HCT116 (cell line): ENCODE data around the gene TAF15. TPM values are rescaled to one million over a fixed set of nuclear protein-coding genes. Genes with fewer than 3 reads are reported as not detected.

Experiments used
- ATAC-seq: fragments of 200-7000 bp; cut with Tn5 transposase; 2 replicates; pipeline ENCODE4 v1.9.1; 2020; ENCODE audit warnings: mild to moderate bottlenecking, moderate library complexity
- BruUV-seq: library from RNA; stranded (reverse); fragments of 400-500 nt; replicated peaks from 2 replicates; lab custom pipeline; 2021; lab: Mats Ljungman, UMichigan
- CTCF ChIA-PET: fragments of 300-600 bp; sonication (Branson Sonifier 250); formaldehyde crosslinking; loops from one replicate; lab custom pipeline; 2021; ENCODE audit warnings: antibody characterized with exemption; lab: Charles Lee
- POLR2A ChIA-PET: fragments of 300-600, 350-600 bp; sonication (Branson Sonifier 250); formaldehyde crosslinking; loops from one replicate; lab custom pipeline; 2021; ENCODE audit warnings: antibody characterized with exemption; lab: Charles Lee
- RAD21 ChIA-PET, 2 experiments: fragments of 300-600 bp; sonication (Branson Sonifier 250); formaldehyde crosslinking; loops; one replicate each; lab custom pipeline; 2023; ENCODE audit warnings: low total read pairs in 2 of 2; ENCODE audit not compliant: uncharacterized antibody in 2 of 2, unreplicated experiment in 2 of 2, low non-redundant PET in 1 of 2; lab: Charles Lee
- DNase-seq: peaks from one replicate; pipeline ENCODE4 v3.0.0-alpha.2; 2010; ENCODE audit warnings: low read depth, low spot score
- H2AFZ ChIP-seq: fragments of 200-600 bp; shearing (Covaris generic), sonication (generic); 2 replicates; pipeline ENCODE4 v1.6.1; 2017; ENCODE audit warnings: low read depth, mixed run types, mixed read lengths, antibody characterized with exemption, low read length; ENCODE audit not compliant: poor library complexity, severe bottlenecking
- H3K27ac ChIP-seq: 2 replicates; pipeline ENCODE4 v1.5.1; 2012; ENCODE audit warnings: low read depth, low read length
- H3K27me3 ChIP-seq: fragments of 200-600 bp; sonication (generic); 2 replicates; pipeline ENCODE4 v1.6.1; 2016; ENCODE audit warnings: mixed run types, low read length, mixed read lengths; ENCODE audit not compliant: insufficient read depth
- H3K36me3 ChIP-seq, 2 experiments: fragments of 200-500 bp in 1 of 2; fragments of 200-600 bp in 1 of 2; sonication (Bioruptor generic) in 1 of 2; sonication (generic) in 1 of 2; 2 replicates each; pipeline versions ENCODE4 v1.5.1 to v1.6.1; 2014 to 2016; ENCODE audit warnings: low read length in 2 of 2, inconsistent platforms in 1 of 2, mixed read lengths in 1 of 2, mixed run types in 1 of 2; ENCODE audit not compliant: insufficient read depth in 2 of 2, control insufficient read depth in 1 of 2
- H3K4me1 ChIP-seq, 2 experiments: fragments of 200-600 bp in 1 of 2; sonication (generic) in 1 of 2; 2 replicates each; pipeline versions ENCODE4 v1.5.1 to v1.6.1; 2012 to 2017; ENCODE audit warnings: low read length in 2 of 2, inconsistent platforms in 1 of 2, mild to moderate bottlenecking in 1 of 2, mixed read lengths in 1 of 2, mixed run types in 1 of 2, moderate library complexity in 1 of 2; ENCODE audit not compliant: insufficient read depth in 2 of 2, control insufficient read depth in 1 of 2
- H3K4me2 ChIP-seq: fragments of 200-600 bp; sonication (generic); 2 replicates; pipeline ENCODE4 v1.6.1; 2017; ENCODE audit warnings: mixed run types, low read length, mixed read lengths
- H3K4me3 ChIP-seq, 2 experiments: fragments of 200-600 bp in 1 of 2; sonication (generic) in 1 of 2; replicated peaks in 1 of 2; 2 replicates each; pipeline ENCODE4 v1.5.1; 2011 to 2016; ENCODE audit warnings: low read length in 2 of 2, control low read depth in 1 of 2, low read depth in 1 of 2, mild to moderate bottlenecking in 1 of 2, mixed read lengths in 1 of 2, mixed run types in 1 of 2
- H3K79me2 ChIP-seq: fragments of 200-600 bp; sonication (generic); 2 replicates; pipeline ENCODE4 v1.6.1; 2017; ENCODE audit warnings: mild to moderate bottlenecking, mixed run types, low read length, moderate library complexity, mixed read lengths; ENCODE audit not compliant: insufficient read depth
- H3K9ac ChIP-seq: fragments of 200-600 bp; sonication (generic); 2 replicates; pipeline ENCODE4 v1.6.1; 2016; ENCODE audit warnings: low read length, mixed read lengths
- H3K9me2 ChIP-seq: fragments of 200-600 bp; sonication (generic), shearing (Covaris generic); 2 replicates; pipeline ENCODE4 v1.6.1; 2017; ENCODE audit warnings: mixed run types, mild to moderate bottlenecking, moderate library complexity; ENCODE audit not compliant: insufficient read depth
- H3K9me3 ChIP-seq, 2 experiments: fragments of 200-500 bp in 1 of 2; fragments of 200-600 bp in 1 of 2; sonication (Bioruptor generic) in 1 of 2; sonication (generic) in 1 of 2; 2 replicates each; pipeline ENCODE4 v1.6.1; 2014 to 2017; ENCODE audit warnings: low read length in 2 of 2, mixed read lengths in 2 of 2, inconsistent platforms in 1 of 2, low read depth in 1 of 2, mild to moderate bottlenecking in 1 of 2, mixed run types in 1 of 2, moderate library complexity in 1 of 2; ENCODE audit not compliant: control insufficient read depth in 1 of 2, insufficient read depth in 1 of 2
- H4K20me1 ChIP-seq: fragments of 200-600 bp; sonication (generic), shearing (Covaris generic); 2 replicates; pipeline ENCODE4 v1.6.1; 2017; ENCODE audit warnings: mixed run types, mild to moderate bottlenecking, moderate library complexity; ENCODE audit not compliant: insufficient read depth
- ATF3 ChIP-seq: IDR thresholded peaks from 2 replicates; pipeline ENCODE4 v1.6.1; 2012
- EGR1 ChIP-seq: IDR thresholded peaks from 2 replicates; pipeline ENCODE4 v1.6.1; 2012; ENCODE audit warnings: low read depth
- EZH2 ChIP-seq: fragments of 200-600 bp; sonication (generic); IDR thresholded peaks from 2 replicates; pipeline ENCODE4 v1.6.1; 2017; ENCODE audit warnings: antibody characterized with exemption, mixed run types
- JUND ChIP-seq: IDR thresholded peaks from 2 replicates; pipeline ENCODE4 v1.6.1; 2012
- MAX ChIP-seq: IDR thresholded peaks from 2 replicates; pipeline ENCODE4 v1.6.1; 2012
- POLR2A ChIP-seq: IDR thresholded peaks from 2 replicates; pipeline ENCODE4 v1.7.0; 2011; ENCODE audit warnings: borderline replicate concordance; ENCODE audit not compliant: insufficient read depth, insufficient read length; ENCODE audit errors: extremely low read depth
- RAD21 ChIP-seq: IDR thresholded peaks from 2 replicates; pipeline ENCODE4 v1.6.1; 2012; ENCODE audit warnings: low read depth, mild to moderate bottlenecking
- REST ChIP-seq: IDR thresholded peaks from 2 replicates; pipeline ENCODE4 v1.6.1; 2012; ENCODE audit warnings: low read depth
- SIN3A ChIP-seq: IDR thresholded peaks from 2 replicates; pipeline ENCODE4 v1.6.1; 2012; ENCODE audit warnings: low read depth
- SP1 ChIP-seq: IDR thresholded peaks from 2 replicates; pipeline ENCODE4 v1.6.1; 2012; ENCODE audit warnings: low read depth
- TCF7L2 ChIP-seq: IDR thresholded peaks from 2 replicates; pipeline ENCODE4 v1.7.0; 2011; ENCODE audit warnings: borderline replicate concordance, inconsistent platforms; ENCODE audit not compliant: insufficient read depth, insufficient read length; ENCODE audit errors: extremely low read depth
- YY1 ChIP-seq: IDR thresholded peaks from 2 replicates; pipeline ENCODE4 v1.6.1; 2011; ENCODE audit warnings: low read length, low read depth, moderate library complexity, mild to moderate bottlenecking; ENCODE audit not compliant: insufficient replicate concordance; ENCODE audit errors: extremely low read depth
- ZFX ChIP-seq: fragments of 450-650 bp; IDR thresholded peaks from 2 replicates; pipeline ENCODE4 v1.6.1; 2017
- ZNF274 ChIP-seq: fragments of 200-500 bp; sonication (Bioruptor generic); IDR thresholded peaks from 2 replicates; pipeline ENCODE4 v1.6.1; 2014; ENCODE audit warnings: mild to moderate bottlenecking, low read depth, low read length, inconsistent platforms
- intact Hi-C: fragments of 100-400 bp; cut with micrococcal nuclease; formaldehyde crosslinking; loops from 2 replicates; pipeline ENCODE4 v1.10.0; 2022
- total RNA-seq: library from RNA; stranded (reverse); gene quantifications from one replicate; pipeline ENCODE4 v1.2.1, GENCODE V29; 2021; ENCODE audit not compliant: unreplicated experiment
- TF ChIP-seq, protein P1 (sequence below), 3 experiments: fragments of 200-600 bp in 1 of 3; sonication (generic) in 1 of 3; IDR thresholded peaks in 2 of 3; conservative IDR thresholded peaks in 1 of 3; 2 replicates each; pipeline ENCODE4 v1.5.1; 2012 to 2017; ENCODE audit warnings: low read depth in 2 of 3, low read length in 2 of 3, antibody characterized with exemption in 1 of 3, borderline replicate concordance in 1 of 3, control low read depth in 1 of 3, mild to moderate bottlenecking in 1 of 3, mixed read lengths in 1 of 3, mixed run types in 1 of 3, moderate library complexity in 1 of 3; ENCODE audit not compliant: insufficient read depth in 1 of 3

Gene TAF15
- total RNA-seq, 1 experiment from 2014 or later = 346 TPM

GRCh38 chr17:35843698-35844097 lies 34.4 kb downstream of the TAF15 start:
- Histone ChIP-seq H3K9ac (no peak overlapping the region), H3K36me3 (peaks cover 65 to 70% of the 10 kb centered on the region in 2 experiments), H3K27me3 (no peaks in the 10 kb centered on the region), H3K9me3 (no peaks in the 10 kb centered on the region), H3K4me3 (no peak overlapping the region), H3K9me2 (no peaks in the 10 kb centered on the region), H3K4me1 (no peaks in the 10 kb centered on the region), H4K20me1 (peaks cover 12% of the 10 kb centered on the region; the same call in 1 of the 2 replicates), H3K79me2 (peaks cover 66% of the 10 kb centered on the region), H2AFZ (no peak overlapping the region), H3K27ac (no peak overlapping the region), H3K4me2 (no peak overlapping the region)
- DNase-seq (no peak), ATAC-seq (no peak)
- POLR2A ChIA-PET = no interaction called here
- TF ChIP-seq POLR2A (no peak), MAX (no peak), ATF3 (no peak), SIN3A (no peak), TCF7L2 (no peak), SP1 (no peak), RAD21 (no peak), EZH2 (no peak), ZNF274 (no peak), REST (no peak), EGR1 (no peak), JUND (no peak), ZFX (no peak), YY1 (no peak)
- TF ChIP-seq, protein P1, sequence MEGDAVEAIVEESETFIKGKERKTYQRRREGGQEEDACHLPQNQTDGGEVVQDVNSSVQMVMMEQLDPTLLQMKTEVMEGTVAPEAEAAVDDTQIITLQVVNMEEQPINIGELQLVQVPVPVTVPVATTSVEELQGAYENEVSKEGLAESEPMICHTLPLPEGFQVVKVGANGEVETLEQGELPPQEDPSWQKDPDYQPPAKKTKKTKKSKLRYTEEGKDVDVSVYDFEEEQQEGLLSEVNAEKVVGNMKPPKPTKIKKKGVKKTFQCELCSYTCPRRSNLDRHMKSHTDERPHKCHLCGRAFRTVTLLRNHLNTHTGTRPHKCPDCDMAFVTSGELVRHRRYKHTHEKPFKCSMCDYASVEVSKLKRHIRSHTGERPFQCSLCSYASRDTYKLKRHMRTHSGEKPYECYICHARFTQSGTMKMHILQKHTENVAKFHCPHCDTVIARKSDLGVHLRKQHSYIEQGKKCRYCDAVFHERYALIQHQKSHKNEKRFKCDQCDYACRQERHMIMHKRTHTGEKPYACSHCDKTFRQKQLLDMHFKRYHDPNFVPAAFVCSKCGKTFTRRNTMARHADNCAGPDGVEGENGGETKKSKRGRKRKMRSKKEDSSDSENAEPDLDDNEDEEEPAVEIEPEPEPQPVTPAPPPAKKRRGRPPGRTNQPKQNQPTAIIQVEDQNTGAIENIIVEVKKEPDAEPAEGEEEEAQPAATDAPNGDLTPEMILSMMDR (IDR thresholded peaks at IDR 0.05 in 2 of 3, conservative IDR thresholded peaks at IDR 0.05 in 1 of 3; ENCODE audit: borderline replicate concordance in 1 of 3, insufficient read depth in 1 of 3, low read depth in 2 of 3, low read length in 2 of 3) = no peak
- CTCF ChIA-PET = no interaction called here
- intact Hi-C loops = loop anchor here (10.0 kb wide), 1 partner anchor 311 kb away; no protein-coding TSS in a partner anchor
- RAD21 ChIA-PET = no interaction called here
- no TSS peak for BruUV-seq
